HG02870 (cell line): ENCODE results near the gene ABCC12.
"Not testable (repeated sequence)": the region's sequence is repeated elsewhere in the genome, so short reads cannot be mapped to it uniquely, and the experiment has no call there.

ENCODE experiments used
- ATAC-seq: cut with Tn5 transposase; IDR thresholded peaks from one replicate; pipeline ENCODE4 v1.9.1; 2021; ENCODE audit warnings: mild to moderate bottlenecking, moderate library complexity; ENCODE audit not compliant: unreplicated experiment

ABCC12 gene

GRCh38 chr16:48166617-48167016 is 10.8 kb upstream of the ABCC12 start:
- not testable (repeated sequence) for ATAC-seq

DNA sequence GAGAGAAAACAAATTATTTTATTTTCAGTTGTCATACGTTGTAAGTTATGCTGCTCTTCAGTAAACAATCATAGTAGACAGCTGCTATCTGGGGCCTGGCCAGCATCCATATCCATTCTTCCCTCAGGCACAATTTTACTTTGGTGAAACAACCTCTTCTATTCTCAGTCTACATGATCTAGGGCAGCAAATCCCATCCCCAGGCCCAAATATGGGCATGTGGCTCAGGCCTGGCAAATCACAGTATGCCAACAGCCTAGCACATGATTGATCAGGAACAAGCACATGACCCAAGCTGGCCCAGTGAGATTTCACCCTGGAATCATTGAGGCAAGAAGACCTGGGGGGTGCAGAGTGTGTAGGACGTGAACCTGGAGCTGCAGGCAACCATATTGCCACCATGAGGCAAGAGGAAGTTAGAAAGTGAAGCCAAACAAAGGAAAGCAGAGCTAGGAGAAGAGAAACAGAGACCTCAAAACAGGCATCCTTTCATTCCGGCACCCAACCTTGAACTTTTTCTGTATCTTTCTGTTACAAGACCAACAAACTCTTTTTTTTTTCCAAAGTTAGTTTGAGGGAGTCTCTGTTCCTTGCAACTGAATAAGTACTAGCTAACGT is 10.3 kb upstream of the ABCC12 start:
- ATAC-seq, result no peak

DNA sequence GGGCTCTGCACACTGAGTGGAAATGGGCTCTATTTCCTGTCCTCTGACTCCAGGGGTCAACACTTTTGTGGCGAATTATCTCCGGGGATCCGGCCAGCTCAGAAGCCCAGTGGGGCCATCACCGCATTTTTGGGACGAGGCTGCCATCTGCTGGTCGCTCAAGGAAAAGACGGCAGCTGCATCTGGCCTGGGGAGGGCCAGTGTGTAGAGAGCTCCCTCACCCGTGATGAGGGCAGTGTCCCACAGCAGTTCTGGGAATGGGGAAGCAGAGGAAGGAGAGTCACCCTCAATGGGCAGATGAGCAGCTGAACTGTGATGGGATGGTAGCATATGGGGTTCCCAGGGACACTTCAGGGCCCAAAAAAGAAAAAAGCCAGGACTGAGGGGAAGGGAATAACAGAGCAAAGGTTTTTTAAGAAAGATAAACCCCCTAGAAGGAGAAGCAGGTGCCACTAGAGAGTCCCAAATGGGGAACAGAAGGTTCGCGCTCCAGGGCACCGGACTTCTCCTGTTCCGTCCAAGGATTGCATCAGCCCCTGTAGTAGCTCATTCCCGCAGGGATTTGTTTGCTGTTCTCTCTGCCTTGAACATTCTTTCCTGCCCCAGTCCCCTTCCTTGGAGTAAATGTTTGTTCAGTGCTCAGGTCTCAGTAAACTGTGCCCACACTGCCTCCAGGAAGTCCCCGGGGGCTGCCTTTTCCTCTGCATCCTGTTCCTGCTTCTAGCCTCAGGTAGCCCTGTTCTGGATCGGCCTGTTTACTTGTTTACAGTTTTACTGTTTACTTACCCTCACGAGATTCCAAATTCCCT is 9.3 kb upstream of the ABCC12 start:
- peak; percentile 86 for ATAC-seq

DNA sequence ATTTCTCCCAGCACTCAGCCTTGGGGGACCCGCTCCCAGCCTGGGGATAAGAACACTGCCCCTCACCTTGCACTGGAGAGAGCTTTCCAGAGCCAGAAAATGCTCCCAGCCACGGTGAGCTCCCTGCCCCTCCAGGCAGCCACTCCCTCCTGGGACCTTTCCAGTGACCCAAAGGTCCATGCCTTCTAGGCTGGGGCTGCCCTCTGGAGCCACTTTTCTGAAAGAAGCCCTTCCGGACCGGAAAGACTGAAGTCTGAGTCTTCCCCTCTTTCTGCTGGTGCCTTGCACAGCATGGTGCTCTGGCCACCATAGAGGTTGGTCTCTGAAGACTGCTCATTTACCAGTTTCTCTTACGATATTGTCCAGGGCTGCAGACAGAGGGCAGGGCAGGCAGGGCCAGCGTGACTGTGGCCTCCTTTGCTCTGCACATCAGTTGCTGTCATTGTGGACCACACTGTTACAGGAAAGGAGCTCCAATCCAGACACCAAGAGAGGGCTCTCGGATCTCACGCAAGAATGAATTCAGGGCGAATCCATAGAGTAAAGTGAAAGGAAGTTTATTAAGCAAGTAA is 7.1 kb upstream of the ABCC12 start:
- ATAC-seq, result no peak

GRCh38 chr16:48161906-48162305 is 6.1 kb upstream of the ABCC12 start:
- ATAC-seq, result no peak

DNA sequence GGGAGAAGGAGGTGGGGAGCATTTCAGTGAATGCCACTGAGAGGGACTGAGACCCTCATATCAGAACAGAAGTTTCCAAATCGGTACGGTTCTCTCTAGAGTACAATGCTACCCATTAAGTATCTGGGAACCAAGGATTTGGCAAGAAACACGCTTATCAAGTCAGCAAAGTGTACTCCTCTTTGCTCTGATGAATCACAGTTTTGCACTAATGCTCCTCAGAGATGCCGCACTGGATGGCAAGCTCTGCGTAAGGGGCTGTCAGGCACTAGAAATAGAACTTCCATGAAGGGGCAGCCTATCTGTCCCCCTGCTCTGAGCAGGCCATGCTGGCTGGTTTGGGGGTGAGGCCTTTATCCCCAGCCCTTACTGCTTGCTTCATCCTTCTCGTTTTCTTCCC is 4.8 kb upstream of the ABCC12 start:
- ATAC-seq, result no peak

- peak; percentile 84 for ATAC-seq
These were observed 2.5 kb upstream of the ABCC12 start for GRCh38 chr16:48158296-48158695.

- no peak for ATAC-seq
These were observed 2.0 kb upstream of the ABCC12 start for GRCh38 chr16:48157794-48158193.

- no peak for ATAC-seq
These were observed 1.5 kb upstream of the ABCC12 start for GRCh38 chr16:48157302-48157701.

- no peak for ATAC-seq
These were observed 1.0 kb upstream of the ABCC12 start for GRCh38 chr16:48156790-48157209.

- no peak for ATAC-seq
These were observed 2.0 kb downstream of the ABCC12 start for GRCh38 chr16:48153774-48154173.

- no peak for ATAC-seq
These were observed 3.6 kb downstream of the ABCC12 start for GRCh38 chr16:48152226-48152625.

GRCh38 chr16:48150707-48151106 is 5.1 kb downstream of the ABCC12 start:
- ATAC-seq, result no peak

DNA sequence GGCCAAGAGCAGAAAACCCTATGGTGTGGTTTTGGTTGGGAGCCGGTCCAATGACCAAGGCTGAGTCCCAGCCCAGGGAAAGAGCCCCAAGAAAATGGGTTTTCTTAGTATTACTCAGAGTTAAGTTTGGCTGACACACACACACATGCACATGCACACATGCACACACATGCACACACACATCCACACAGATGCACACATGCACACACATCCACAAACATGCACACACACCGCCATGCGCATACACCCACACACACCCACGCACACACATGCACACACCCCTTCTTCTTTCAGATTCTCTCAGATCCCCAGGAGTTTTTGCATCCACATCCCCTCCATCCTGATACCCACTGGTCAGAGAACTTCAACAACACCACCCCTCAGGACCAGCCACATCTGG is 9.1 kb downstream of the ABCC12 start:
- no peak for ATAC-seq

DNA sequence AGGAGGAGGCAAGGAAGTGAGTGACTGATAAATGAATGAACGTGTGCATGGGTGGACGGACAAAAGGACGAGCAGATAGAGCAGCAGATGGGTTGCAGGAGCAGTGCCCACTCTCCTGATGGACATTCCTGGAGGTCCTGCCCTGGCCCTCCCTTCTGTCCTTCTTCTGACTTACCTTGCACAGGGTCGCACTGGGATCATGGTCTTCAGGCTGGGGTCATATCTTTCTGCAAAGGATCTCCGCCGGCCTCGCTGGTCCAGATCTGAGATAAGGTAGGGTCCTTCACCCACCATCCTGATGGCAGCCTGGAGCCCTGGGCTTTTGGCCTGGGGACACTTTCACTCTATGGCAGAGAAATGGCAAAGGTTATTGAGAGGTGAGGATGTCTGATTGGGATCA is 9.7 kb downstream of the ABCC12 start:
- ATAC-seq, result no peak

- ATAC-seq, result no peak
These were observed 11.9 kb downstream of the ABCC12 start for GRCh38 chr16:48143812-48144368.

- no peak for ATAC-seq
These were observed 15.0 kb downstream of the ABCC12 start for GRCh38 chr16:48140821-48141220.

DNA sequence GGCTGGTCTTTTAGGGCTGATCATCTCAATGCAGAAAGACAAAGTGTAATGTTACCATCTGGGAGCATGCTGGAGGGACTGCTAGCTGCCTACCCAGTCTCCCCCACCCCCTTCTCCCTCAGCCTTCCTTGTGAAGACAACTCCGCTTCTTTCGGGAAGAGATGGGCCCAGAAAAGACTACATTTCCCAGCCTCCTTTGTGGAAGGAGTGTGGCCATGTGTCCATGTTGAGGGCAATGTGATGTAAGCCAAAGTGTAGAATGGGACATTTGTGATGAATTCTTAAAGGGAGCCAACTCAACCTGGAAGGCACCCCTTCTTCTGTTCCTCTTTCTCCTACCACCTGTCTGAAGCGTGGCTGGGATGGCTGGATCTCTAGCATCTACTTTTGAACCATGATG is 16.3 kb downstream of the ABCC12 start:
- no peak for ATAC-seq

DNA sequence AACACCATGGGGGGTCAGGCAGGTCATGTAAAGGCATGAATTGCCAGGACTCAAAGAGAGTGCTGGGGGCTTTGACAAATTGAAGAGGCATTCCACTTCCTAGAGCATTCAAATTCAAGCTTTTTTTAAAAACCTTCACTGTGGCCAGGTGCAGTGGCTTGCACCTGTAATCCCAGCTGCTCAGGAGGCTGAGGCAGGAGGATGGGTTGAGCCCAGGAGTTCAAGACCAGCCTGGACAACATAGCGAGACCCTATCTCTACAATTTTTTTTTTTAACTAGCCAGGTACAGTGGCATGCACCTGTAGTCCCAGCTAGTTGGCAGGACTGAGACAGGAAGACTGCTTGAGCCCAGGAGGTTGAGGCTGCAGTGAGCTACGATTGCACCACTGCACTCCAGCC is 17.2 kb downstream of the ABCC12 start:
- no peak for ATAC-seq

- no peak for ATAC-seq
These were observed 18.0 kb downstream of the ABCC12 start for GRCh38 chr16:48137822-48138221.

- ATAC-seq, result no peak
These were observed 19.0 kb downstream of the ABCC12 start for GRCh38 chr16:48136547-48137360.
